ENCODE measurements around the gene SGTB. TPM values are rescaled to one million over a fixed set of nuclear protein-coding genes. Genes with fewer than 3 reads are reported as not detected.

SGTB gene
- total and polyA plus RNA-seq, 2 experiments from 2014 or later, result 8.0 to 12.5 TPM

GRCh38 chr5:65738305-65738704 lies 16.4 kb upstream of the SGTB start:
- no peak overlapping the region for H3K27ac Mint-ChIP-seq

More at GRCh38 chr5:65738305-65738704, 16.4 kb upstream of the SGTB start:
- no peak overlapping the region for H3K27ac ChIP-seq (ENCODE audit: low read depth)
- H3K79me2 ChIP-seq (replicated peaks; ENCODE audit: insufficient read depth), result peaks cover 90% of the 10 kb centered on the region
- Mint-ChIP-seq H3K9me3 (no peaks in the 10 kb centered on the region), H3K4me1 (peaks cover 13% of the 10 kb centered on the region), H3K36me3 (ENCODE audit: low read depth) (peaks cover 4% of the 10 kb centered on the region; the same call in 1 of the 3 replicates), H3K4me3 (no peak overlapping the region), H3K27me3 (ENCODE audit: insufficient read depth, low read depth, poor library complexity) (no peaks in the 10 kb centered on the region)
- no peaks in the 10 kb centered on the region for H3K27me3 ChIP-seq (ENCODE audit: insufficient read depth)
- no peak overlapping the region for H3K4me3 ChIP-seq
- H3K9me2 ChIP-seq (ENCODE audit: insufficient read depth), result no peaks in the 10 kb centered on the region
- peaks cover 48% of the 10 kb centered on the region for H4K20me1 ChIP-seq (replicated peaks; ENCODE audit: insufficient read depth)
- H3F3A ChIP-seq (replicated peaks; ENCODE audit: low read depth), result no peaks in the 10 kb centered on the region
- no peak for DNase-seq (ENCODE audit: low spot score)
- H3K36me3 ChIP-seq (ENCODE audit: insufficient read depth), result peaks cover 4% of the 10 kb centered on the region; the same call in 1 of the 2 replicates
- H2AFZ ChIP-seq, result no peak overlapping the region
- no peak for ATAC-seq
- H3K4me1 ChIP-seq (ENCODE audit: insufficient read depth), result peaks cover 7% of the 10 kb centered on the region; the same call in 1 of the 2 replicates
- no peak overlapping the region for H3K4me2 ChIP-seq
- TF ChIP-seq STAT1 (IDR thresholded peaks at IDR 0.05; ENCODE audit: unreplicated experiment), result no peak
- TF ChIP-seq JUNB (IDR thresholded peaks at IDR 0.05; ENCODE audit: unreplicated experiment), result no peak
- TF ChIP-seq CTCF (conservative IDR thresholded peaks at IDR 0.05; ENCODE audit: low read depth in 2 of 2), result no peak
- TF ChIP-seq ETS1 (IDR thresholded peaks at IDR 0.05), result no peak
- TF ChIP-seq ZNF331 (CRISPR knock-in tag; IDR thresholded peaks at IDR 0.05; ENCODE audit: low read depth), result no peak
- no peak for TF ChIP-seq CREB1 (CRISPR knock-in tag; IDR thresholded peaks at IDR 0.05; ENCODE audit: low read depth)
- no peak for TF ChIP-seq ZNF462 (CRISPR knock-in tag; IDR thresholded peaks at IDR 0.05)
- TF ChIP-seq EZH2phosphoT487 (IDR thresholded peaks at IDR 0.05; ENCODE audit: unreplicated experiment), result no peak
- no peak for TF ChIP-seq POLR2AphosphoS5 (IDR thresholded peaks at IDR 0.05; ENCODE audit: low read depth)
- no peak for TF ChIP-seq ZNF114 (CRISPR knock-in tag; IDR thresholded peaks at IDR 0.05)
- TF ChIP-seq EZH2 (IDR thresholded peaks at IDR 0.05; ENCODE audit: low read depth, unreplicated experiment), result no peak
- TF ChIP-seq REST (IDR thresholded peaks at IDR 0.05; ENCODE audit: unreplicated experiment), result no peak
- no peak for TF ChIP-seq NANOG (IDR thresholded peaks at IDR 0.05; ENCODE audit: borderline replicate concordance)

All from GM23338 (cell line).